Stromal cell of bone marrow (primary cell): ENCODE results near the gene IQSEC1.

Source experiments
- DNase-seq: peaks from one replicate; pipeline ENCODE4 v3.0.0-alpha.2; 2012; ENCODE audit warnings: low read depth

Gene IQSEC1

DNA sequence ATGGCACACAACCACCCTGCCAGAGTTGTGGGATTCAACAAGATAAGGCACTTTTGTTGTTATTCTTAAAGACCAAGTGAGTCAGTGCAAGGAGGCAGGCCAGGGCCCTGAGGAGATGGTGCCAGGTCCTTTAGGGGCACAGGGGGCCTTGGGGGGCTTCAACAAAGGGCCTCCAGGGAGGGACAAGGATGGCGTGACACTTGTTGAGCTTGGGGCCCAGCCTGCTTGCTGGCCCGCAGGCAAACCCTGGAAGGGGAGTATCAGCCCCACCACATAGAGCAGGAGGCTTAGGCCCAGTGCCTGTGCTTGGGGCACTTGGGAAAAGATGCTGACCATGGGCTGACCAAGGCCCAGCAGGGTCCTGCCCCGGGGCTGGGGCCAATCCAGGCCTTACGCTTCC lies 5.5 kb downstream of the IQSEC1 start:
- DNase-seq, result no peak

DNA sequence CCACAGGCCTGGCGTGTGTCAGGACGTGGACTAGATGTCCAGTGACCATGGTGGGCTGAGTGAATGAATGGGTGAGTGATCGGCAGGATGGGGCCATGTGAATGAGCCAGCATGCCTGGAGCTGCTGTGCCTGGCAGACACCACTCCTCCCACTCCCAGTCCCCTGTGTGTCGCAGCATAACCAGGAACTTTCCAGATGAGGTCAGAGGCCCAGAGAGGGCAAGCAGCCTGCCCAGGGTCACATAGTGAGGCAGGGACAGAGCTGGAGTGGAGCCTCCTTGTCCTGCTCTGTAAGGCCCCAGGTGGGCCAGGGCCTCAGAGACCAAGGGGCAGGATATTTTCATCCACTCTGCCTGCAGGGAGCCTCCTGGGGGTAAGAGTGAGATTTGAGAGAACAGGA lies 6.4 kb downstream of the IQSEC1 start:
- no peak for DNase-seq

DNA sequence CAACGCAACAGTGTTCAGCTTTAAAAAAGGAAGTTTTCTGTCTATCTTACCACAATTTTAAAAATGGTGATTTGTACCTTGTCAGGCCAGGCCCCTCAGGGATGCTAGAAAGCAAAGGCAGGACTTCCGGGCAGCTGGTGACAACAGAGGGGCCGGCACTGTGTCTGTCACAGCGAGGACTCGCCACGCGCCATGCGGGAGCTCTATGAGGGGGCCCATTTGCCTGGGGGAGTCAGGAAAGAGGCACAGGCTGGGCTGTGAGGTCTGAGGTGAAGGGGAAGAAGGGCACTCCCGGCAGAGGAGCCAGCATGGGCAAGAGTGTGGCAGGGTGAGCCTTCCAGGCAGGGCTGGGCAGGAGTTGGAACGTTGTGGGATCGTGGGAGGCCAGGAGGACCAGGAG lies 7.0 kb downstream of the IQSEC1 start:
- no peak for DNase-seq

DNA sequence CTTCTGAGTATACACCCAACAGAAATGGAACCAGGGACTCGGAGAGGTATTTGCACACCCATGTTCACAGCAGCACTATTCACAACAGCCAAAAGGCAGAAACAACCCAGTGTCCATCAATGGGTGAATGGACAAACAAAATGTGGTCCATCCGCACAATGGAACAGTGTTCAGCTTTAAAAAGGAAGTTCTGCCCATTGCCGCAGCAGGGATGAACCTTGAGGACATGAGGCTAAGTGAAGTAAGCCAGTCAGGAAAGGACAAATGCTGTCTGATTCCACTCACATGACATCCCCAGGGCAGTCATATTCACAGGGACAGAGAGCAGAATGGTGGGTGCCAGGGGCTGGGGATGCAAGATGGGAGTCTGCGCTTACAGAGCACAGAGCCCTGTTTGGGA lies 7.5 kb downstream of the IQSEC1 start:
- DNase-seq, result no peak

DNA sequence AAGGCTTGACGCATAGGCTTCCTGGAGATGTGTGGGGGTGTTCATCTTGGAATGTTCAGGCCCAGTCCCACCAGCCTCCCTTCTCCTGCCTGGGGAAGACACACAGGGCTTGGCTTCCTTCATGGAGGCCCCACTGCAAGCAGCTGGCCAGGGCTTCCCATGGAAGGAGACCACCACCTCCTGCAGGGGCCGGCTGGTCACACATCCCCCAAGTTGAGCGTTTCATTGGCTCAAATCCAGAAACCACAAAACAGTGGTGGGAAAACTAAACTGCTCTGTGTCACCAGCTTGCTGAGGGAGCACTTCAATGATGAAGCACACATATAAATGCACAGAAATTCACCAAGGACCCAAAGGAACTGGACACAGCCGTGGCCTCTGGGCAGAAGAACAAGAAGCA lies 8.3 kb downstream of the IQSEC1 start:
- no peak for DNase-seq

DNA sequence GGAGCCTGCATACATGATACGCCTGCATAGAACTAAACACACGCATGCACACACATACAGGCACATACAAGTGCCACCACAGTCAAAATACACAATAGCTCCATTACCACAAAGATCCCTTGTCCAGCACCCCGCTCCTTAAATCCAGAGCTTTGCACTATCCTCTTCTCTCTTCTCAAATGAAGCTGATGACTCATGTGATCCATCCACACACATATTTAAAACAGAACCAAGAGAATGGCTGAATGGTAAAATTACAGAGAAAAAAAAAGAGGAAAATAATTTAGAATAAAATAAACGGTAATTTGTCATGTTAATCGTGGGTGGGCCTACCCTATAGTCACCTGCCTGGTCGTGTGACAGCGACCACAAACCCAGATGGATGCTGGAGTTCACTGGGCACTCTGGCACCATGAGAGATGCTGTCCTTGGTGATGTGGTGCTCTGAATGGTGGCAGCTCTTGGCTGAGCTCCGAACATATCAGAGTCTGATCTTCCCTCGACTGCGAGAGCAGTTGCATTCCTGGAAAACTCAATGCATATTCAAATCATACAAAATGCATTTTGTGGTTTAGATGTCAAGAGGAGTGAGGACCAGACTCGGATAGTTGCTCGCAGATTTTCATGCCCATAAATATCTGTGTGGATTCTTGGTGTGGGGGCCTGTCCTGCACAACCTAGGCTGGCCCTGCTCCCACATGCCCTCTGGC lies 8.9 kb downstream of the IQSEC1 start:
- DNase-seq, result no peak

DNA sequence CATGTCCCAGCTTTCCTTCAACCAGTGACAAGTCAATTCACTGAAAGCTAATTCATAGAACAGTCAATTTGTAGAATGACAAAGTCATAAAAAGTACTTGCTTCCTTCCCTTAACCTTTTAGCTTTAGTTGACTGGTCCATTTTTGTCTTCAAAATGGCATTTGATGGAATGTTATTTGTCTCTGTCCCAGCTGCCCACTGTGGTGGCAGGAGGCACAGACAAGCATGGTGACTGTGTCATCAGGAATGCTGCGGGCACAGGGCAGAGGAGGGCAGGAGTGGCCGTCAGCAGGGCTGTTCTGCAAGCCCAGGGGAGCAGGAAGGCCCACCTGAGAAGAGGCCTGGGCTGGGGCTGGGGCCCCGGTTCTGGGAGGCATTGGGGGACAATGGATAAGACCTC lies 10.0 kb downstream of the IQSEC1 start:
- no peak for DNase-seq

DNA sequence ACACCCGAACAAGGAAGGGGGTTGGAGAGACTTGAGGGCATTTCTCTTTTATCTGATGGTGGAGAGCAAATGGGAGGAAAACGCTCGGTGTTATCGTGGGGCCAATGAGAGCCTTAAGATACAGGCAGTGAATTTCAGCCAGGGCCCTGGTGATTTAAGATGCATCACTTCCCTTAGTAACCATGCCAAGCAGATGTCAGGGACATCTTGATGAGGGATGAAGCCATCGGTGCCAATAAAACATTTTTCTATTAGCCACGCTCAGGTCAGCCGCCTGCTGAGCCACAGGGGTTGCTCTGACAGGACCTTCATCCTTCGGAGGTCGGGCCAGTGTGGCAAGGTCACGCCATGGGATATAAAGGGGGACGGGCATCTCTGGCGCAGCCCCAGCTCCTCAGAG lies 10.6 kb downstream of the IQSEC1 start:
- no peak for DNase-seq

DNA sequence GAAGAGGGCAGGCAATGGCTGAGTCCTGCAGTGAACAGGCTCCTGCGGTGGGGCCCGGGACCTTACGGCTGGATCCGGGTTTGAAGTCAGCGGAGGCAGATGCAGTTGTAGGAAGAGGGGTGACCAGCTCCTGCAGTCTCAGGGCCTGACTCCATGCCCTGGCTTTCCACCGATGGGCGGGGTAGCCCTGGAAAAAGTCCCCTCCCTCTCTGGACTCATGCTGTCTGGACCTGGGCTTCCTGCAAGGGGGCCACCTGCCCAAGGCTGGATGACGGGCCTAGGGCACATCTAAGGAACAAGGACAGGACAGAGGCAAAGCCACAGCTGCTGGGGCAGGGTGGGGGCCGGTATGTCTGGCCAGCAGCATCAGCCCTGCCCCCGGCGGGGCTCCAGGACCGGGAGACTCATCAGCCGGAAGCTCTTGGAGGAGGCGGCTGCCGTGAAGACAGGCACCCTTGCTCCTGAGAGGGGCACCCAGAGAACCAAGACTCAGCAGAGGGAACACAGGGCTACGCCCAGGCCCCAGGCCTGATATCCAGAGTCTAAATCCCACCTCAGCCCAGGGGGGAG lies 12.8 kb downstream of the IQSEC1 start:
- no peak for DNase-seq

DNA sequence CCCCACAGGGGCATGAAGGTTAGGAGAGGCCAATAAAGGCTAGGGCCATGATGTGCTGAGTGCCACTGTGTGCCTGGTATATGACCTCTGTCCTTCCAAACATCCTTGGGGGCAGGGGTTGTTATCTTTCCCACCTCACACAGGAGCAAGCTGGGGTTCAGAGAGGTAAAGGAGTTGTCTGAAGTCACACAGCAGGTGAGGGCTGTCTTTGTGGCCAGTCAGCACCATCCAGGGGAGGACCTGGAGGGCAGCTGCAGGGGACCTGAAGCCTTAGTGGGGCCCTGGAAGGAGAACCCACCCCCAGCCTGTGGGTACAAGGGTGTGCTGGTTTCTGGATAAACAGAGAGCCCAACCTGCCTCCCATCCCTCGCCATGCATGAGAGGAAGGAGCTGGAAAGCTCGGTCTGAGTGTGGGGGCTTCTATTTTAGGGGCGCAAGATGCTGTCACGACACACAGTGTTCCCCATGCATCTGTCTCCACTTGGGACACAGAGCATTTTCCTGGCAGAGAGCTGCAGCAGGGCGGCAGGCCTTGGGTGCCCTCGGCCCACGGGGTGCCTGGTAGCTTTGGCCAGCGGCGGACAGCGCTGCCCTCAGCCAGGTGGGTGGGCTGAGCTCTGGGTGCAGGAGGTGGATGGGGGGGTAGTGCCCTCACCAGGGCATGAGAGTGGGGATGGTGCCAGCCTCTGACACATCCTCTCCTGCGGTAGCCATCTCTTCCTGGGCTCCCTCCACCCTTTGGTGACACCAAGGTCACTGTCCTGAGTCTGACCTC lies 14.7 kb downstream of the IQSEC1 start:
- DNase-seq, result no peak

DNA sequence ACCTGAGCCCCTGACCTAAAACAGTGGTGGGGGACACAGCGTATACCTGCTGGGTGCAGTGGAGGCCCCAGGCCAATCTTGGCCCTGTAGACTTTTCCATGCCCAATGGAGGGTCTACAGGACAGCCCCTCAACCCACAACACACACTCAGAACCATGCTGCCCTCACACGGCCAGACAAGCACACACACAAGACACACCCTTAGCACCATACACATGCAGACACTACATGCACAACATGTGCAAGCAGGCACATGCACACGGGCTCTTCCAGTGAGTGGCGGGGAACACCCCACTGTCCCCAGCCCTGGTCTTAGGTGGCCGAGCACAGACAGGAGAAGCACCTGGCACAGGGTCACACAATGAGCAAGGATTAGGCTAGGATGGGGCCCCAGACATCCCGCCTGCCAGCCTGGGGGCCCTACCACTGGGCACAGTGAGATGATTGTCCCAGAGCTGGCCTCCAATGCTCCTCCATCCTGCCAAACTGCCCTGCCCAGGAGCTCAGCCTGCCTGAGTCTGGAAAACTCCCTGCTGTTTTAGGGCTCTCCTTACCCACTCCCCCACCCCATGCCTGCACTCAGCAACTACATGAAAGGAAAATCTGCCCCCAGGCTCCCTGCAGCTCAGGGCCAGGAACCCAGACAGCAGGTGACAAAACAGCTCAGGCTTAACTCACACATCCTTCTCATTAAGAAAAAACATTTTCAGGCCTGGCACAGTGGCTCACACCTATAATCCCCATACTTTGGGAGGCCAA lies 15.8 kb downstream of the IQSEC1 start:
- DNase-seq, result no peak

DNA sequence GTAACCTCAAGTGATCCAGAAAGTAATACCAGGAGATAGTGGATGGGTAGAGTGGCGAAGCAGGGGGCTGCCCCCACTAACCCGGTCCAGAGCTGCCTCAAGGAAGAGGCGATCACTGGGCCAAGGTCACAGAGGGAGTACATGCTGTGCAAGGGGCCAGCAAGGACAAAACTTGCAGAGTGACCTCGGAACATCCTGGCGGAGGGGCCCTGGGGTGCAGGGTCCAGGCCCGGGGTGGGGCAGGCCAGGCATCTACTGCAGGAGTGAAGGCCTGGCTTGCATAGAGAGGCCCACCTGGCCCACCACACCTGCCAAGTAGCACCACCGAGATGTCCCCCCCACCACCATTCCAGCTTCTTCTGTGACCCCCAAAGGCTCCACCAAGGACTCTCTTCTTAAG lies 17.6 kb downstream of the IQSEC1 start:
- DNase-seq, result no peak

DNA sequence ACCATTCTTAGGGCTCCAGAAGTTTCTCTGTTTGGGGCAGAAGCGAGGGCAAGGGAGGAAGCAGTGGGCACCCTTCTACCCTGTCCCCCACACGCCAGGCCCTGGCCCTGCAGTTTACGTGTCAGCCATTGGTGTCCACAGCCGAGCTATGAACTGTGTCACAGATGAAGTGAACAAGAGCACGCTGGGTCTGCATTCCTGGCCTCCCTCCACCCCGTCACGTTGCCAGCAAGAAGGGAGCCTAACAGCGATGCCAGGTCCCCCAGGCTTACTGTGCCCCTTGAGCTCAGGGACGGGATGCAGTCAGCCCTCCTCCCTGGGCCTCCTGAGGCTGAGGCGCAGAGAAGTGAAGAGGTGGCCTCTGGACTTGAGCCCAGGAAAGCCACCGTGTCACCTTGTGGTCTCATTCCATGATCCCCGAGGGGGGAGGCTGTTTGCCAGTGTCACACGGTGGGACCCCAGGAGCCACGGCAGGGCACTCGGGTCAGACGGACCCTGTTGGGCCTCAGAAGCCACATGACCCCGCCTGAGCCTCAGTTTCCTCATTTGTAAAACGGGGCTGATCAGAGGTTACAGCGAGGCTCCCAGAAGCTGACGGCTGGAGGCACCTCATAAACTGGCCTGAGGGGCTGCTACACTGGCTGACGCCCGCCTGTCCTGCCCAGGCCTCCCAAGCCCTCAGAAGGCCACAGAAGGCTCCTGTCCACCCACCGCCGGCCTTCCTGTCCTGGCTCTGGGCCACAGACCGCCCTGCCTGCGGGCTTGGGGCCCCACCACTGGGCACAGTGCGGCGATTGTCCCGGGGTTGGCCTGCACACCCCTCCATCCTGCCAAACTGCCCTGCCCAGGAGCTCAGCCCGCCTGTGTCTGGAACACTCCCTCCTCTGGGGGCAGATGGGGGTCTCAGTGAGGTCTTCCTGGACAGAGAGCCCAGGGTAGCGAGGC lies 18.6 kb downstream of the IQSEC1 start:
- no peak for DNase-seq

DNA sequence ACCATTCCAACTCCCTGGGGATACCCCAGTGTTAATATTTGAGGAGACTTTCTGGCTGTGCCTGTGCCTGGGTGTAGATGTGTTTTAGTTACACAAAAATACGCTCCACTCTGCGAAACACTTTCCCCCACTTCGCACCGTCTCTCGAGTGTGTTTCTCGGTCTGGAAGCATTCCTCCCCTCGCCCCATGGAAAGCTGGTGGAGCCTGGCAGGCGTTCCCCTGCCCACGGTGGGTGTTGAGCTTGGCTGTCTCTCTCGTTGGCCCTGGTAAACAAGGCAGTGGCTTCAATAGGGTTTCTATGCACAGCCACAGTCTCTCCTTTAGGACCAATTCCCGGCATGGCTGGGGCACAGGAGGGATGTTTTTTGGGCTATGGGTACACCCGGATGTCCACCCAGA lies 19.3 kb downstream of the IQSEC1 start:
- DNase-seq, result no peak

DNA sequence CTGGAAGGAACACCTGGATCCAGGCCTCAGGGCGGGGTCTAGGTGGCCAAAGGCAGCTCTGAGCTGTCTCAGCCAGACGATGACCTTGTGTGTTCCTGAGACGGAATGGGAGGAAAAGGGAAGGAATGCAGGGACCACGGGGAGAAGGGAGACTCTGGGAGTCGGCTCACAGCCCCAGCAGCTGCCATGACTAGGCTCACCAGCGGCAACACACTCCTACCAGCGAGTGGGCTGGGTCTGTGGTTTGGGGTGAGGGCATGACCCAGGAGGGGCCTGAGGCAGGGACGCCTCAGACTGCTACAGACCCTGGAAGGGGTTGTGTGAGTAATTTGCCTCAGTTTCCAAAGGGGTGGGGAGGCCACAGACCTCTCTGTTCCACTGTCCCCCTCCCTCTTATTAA lies 19.8 kb downstream of the IQSEC1 start:
- DNase-seq, result no peak

DNA sequence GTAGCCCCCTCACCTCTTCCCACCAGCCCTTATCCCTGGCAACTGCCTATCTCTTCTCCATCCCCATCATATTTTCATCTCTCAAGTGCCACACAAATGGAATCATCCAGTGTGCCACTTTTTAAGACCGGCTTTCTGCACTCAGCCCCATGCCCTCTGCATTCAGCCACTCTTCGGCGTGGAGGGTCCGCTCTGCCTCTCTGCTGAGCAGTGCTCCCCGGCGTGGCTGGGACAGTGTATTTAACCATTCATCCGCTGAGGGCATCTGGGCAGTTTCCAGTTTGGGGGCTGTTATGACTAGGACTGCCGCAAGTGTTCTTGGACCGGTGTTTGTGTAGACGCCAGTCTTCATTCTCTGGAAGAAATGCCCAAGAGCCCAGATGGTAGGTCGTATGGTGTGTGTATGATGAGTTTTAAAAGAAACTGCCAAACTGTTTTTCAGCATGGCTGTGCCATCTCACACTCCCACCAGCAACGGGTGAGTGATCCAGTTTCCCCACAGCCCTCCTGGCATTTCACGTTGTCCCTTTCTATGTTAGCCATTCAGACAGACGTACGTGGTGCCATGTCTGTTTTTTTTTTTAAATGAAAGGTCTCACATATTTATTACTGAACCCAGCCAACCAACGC lies 20.9 kb downstream of the IQSEC1 start:
- DNase-seq, result no peak

DNA sequence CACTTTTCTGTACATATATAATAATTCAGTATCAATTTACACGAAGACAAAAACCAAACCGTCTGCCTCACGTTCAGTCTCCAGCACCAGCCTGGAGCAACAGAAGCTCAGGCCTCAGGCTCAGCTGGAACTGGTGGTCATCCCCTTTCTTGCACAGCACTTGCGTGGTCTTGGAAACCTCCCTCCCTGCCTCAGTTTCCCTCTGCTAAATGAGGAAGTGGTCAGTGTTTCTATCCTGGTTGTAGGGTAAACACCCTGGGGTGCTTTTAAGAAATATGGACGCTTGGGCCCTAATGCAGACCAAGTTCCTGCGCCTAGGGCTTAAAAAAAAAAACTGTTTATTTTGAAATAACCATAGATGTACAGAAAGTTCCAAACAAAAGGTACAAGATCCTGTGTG lies 21.6 kb downstream of the IQSEC1 start:
- DNase-seq, result no peak

DNA sequence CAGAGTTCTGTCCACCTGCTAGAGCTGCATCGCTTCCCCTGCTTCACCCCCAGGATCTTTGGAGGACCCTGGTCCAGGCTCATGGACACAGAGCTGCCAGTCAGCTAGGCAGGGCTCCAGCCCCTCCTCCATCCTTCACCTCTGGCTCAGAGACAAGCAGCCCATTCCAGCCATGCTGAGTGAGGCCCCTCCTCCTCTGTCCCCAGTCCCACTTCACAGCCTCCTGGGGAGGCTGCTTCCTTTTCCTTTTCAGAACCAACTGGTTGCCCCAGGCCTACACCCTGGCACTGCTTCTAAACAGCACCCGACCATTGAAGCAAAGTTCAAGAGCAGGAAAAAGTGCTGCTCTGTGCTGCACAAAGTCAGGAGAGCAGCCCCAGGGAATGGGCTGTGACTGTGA lies 22.2 kb downstream of the IQSEC1 start:
- DNase-seq, result no peak

DNA sequence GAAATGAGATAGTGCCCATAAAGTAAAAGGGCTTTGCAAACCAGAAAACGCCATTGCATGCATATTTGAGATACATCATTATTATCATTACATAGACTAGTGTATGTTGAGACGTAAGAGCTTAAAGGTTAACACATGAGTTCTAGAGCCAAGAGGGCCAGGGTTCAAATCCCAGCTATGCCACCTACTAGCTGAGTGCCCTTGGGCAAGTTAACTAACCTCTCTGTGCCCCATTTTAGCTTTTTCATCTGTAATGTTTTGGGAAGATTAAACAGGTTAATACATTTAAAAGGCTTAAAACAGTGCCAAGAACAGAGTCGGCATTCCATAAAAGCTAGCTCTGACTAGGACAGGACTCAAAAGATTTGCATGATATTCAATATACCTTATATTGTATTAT lies 22.8 kb downstream of the IQSEC1 start:
- no peak for DNase-seq

DNA sequence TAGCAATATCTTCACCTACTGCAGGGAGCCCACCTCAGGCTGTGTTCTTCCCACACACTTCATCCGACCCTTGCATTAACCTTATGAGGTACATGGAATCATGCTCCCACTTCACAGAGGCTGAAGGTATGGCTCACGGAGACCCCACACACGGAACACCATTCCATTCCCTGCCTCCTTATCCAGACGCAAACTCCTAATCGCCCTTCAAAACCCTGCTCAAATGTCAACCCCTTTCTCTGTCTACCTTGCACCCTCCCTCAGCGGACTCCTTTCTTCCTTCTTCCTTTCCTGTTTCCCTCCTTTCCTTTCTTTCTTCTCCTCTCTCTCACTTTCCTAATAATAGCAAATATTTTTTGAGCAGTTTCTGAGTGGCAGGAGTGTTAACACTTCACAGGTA lies 23.8 kb downstream of the IQSEC1 start:
- no peak for DNase-seq
